GM23338 (cell line): ENCODE measurements around the gene SND1. TPM values are rescaled to one million over a fixed set of nuclear protein-coding genes. Genes with fewer than 3 reads are reported as not detected.

Experiments used
- ATAC-seq: fragments of 200-7000 bp; cut with Tn5 transposase; 3 replicates; pipeline ENCODE4 v1.9.1; 2020
- DNase-seq: peaks from one replicate; pipeline ENCODE4 v3.0.0-alpha.2; 2015; ENCODE audit warnings: low spot score
- H2AFZ ChIP-seq: fragments of 200-600 bp; sonication (generic); 2 replicates; pipeline ENCODE4 v1.8.0; 2016; ENCODE audit warnings: antibody characterized with exemption, mild to moderate bottlenecking, moderate library complexity
- H3F3A ChIP-seq: fragments of 200-600 bp; sonication (generic); replicated peaks from 2 replicates; pipeline ENCODE4 v1.8.0; 2017; ENCODE audit warnings: antibody characterized with exemption, mixed run types, low read depth
- H3K27ac ChIP-seq: fragments of 200-600 bp; sonication (generic); 2 replicates; pipeline ENCODE4 v1.6.1; 2016; ENCODE audit warnings: low read depth
- H3K27me3 ChIP-seq: fragments of 200-600 bp; sonication (generic); 2 replicates; pipeline ENCODE4 v1.8.0; 2016; ENCODE audit warnings: mild to moderate bottlenecking, mixed run types, moderate library complexity; ENCODE audit not compliant: insufficient read depth
- H3K36me3 ChIP-seq: fragments of 200-600 bp; sonication (generic); 2 replicates; pipeline ENCODE4 v1.8.0; 2016; ENCODE audit warnings: mild to moderate bottlenecking; ENCODE audit not compliant: insufficient read depth
- H3K4me1 ChIP-seq: fragments of 200-600 bp; sonication (generic); 2 replicates; pipeline ENCODE4 v1.8.0; 2016; ENCODE audit warnings: mild to moderate bottlenecking, moderate library complexity; ENCODE audit not compliant: insufficient read depth
- H3K4me2 ChIP-seq: fragments of 200-600 bp; sonication (generic); 2 replicates; pipeline ENCODE4 v1.7.1; 2017; ENCODE audit warnings: mixed run types
- H3K4me3 ChIP-seq: fragments of 200-600 bp; sonication (generic); 2 replicates; pipeline ENCODE4 v1.6.1; 2016; ENCODE audit warnings: mixed run types
- H3K79me2 ChIP-seq: fragments of 200-600 bp; sonication (generic); replicated peaks from 2 replicates; pipeline ENCODE4 v1.8.0; 2017; ENCODE audit warnings: mild to moderate bottlenecking; ENCODE audit not compliant: insufficient read depth
- H3K9me2 ChIP-seq: fragments of 200-600 bp; sonication (generic); 2 replicates; pipeline ENCODE4 v1.8.0; 2017; ENCODE audit not compliant: insufficient read depth
- H4K20me1 ChIP-seq: fragments of 200-600 bp; sonication (generic); replicated peaks from 2 replicates; pipeline ENCODE4 v1.8.0; 2017; ENCODE audit warnings: mild to moderate bottlenecking; ENCODE audit not compliant: insufficient read depth
- H3K27ac Mint-ChIP-seq: 2 replicates; pipeline ENCODE4 v1.8.0; 2020; ENCODE audit warnings: inconsistent platforms, mild to moderate bottlenecking, moderate library complexity, mixed read lengths
- H3K27me3 Mint-ChIP-seq: 3 replicates; pipeline ENCODE4 v1.8.0; 2022; ENCODE audit warnings: low read depth, mild to moderate bottlenecking, moderate library complexity, mixed read lengths, inconsistent platforms; ENCODE audit not compliant: insufficient read depth, poor library complexity
- H3K36me3 Mint-ChIP-seq: 3 replicates; pipeline ENCODE4 v1.8.0; 2021; ENCODE audit warnings: low read depth, mild to moderate bottlenecking, inconsistent platforms, moderate library complexity, mixed read lengths
- H3K4me1 Mint-ChIP-seq: 3 replicates; pipeline ENCODE4 v1.8.0; 2020; ENCODE audit warnings: mild to moderate bottlenecking, inconsistent platforms, mixed read lengths
- H3K4me3 Mint-ChIP-seq: 3 replicates; pipeline ENCODE4 v1.8.0; 2021; ENCODE audit warnings: moderate library complexity, mild to moderate bottlenecking, inconsistent platforms, mixed read lengths
- H3K9me3 Mint-ChIP-seq: 3 replicates; pipeline ENCODE4 v1.8.0; 2020; ENCODE audit warnings: moderate library complexity, mild to moderate bottlenecking, inconsistent platforms, mixed read lengths
- EZH2 ChIP-seq: fragments of 200-600 bp; sonication (generic); IDR thresholded peaks from one replicate; pipeline ENCODE4 v1.8.0; 2017; ENCODE audit warnings: antibody characterized with exemption, mild to moderate bottlenecking, low read depth; ENCODE audit not compliant: unreplicated experiment
- EZH2phosphoT487 ChIP-seq: fragments of 200-600 bp; sonication (generic); IDR thresholded peaks from one replicate; pipeline ENCODE4 v1.8.1; 2018; ENCODE audit warnings: antibody characterized with exemption; ENCODE audit not compliant: unreplicated experiment
- JUNB ChIP-seq: IDR thresholded peaks from one replicate; pipeline ENCODE4 v1.6.1; 2016; ENCODE audit warnings: antibody characterized with exemption; ENCODE audit not compliant: unreplicated experiment
- NANOG ChIP-seq: IDR thresholded peaks from 2 replicates; pipeline ENCODE4 v1.6.1; 2016; ENCODE audit warnings: antibody characterized with exemption, borderline replicate concordance
- POLR2AphosphoS5 ChIP-seq: IDR thresholded peaks from 2 replicates; pipeline ENCODE4 v1.6.1; 2016; ENCODE audit warnings: antibody characterized with exemption, low read depth
- polyA plus RNA-seq: library from polyadenylated mRNA; unstranded; fragments of >200 nt; fragmentation: Nextera tagmentation; extraction: Ambion mirVana; gene quantifications from 2 replicates; pipeline ENCODE4 v1.2.1, GENCODE V29; 2016
- total RNA-seq: library from RNA; depleted of rRNA; stranded (reverse); fragments of >200 nt; shearing (Covaris generic); gene quantifications from 2 replicates; pipeline ENCODE4 v1.2.3, GENCODE V29; 2014
- TF ChIP-seq, protein P1 (sequence below): fragments of 250-450 bp; sonication (Bioruptor Pico); IDR thresholded peaks from 2 replicates; pipeline ENCODE4 v1.5.0; 2020; ENCODE audit warnings: mild to moderate bottlenecking, moderate library complexity
- TF ChIP-seq, protein P2 (sequence below): IDR thresholded peaks from 2 replicates; pipeline ENCODE4 v1.6.1; 2016; ENCODE audit warnings: antibody characterized with exemption

The SND1 gene
- total and polyA plus RNA-seq, 2 experiments from 2014 or later, result 107 to 254 TPM

DNA sequence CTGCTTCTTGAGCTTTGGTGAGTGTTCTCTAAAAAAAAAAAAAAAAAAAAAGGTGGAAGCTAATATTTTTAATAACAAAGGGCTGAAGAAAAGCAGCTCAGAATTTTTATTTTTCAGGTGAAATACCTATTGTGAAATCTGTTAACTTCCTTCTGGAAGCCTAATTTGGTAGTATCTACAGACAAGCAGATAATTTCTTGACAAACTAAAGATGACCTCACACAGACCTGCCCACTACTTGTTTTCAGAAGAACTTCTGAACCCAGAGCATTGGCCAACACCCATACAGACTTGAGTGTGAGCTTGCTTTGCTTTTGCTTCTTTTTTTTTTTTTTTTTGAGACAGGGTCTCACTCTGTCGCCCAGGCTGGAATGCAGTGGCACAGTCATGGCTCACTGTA lies 348.1 kb downstream of the SND1 start:
- H3K36me3 Mint-ChIP-seq, result no peaks in the 10 kb centered on the region
- H3K4me3 Mint-ChIP-seq, result no peak overlapping the region
- H3K9me3 Mint-ChIP-seq, result no peaks in the 10 kb centered on the region
- H3F3A ChIP-seq, result no peaks in the 10 kb centered on the region
- peaks cover 18% of the 10 kb centered on the region for H4K20me1 ChIP-seq
- H3K4me1 Mint-ChIP-seq, result peaks cover 35% of the 10 kb centered on the region
- TF ChIP-seq NANOG, result no peak
- TF ChIP-seq, protein P1, sequence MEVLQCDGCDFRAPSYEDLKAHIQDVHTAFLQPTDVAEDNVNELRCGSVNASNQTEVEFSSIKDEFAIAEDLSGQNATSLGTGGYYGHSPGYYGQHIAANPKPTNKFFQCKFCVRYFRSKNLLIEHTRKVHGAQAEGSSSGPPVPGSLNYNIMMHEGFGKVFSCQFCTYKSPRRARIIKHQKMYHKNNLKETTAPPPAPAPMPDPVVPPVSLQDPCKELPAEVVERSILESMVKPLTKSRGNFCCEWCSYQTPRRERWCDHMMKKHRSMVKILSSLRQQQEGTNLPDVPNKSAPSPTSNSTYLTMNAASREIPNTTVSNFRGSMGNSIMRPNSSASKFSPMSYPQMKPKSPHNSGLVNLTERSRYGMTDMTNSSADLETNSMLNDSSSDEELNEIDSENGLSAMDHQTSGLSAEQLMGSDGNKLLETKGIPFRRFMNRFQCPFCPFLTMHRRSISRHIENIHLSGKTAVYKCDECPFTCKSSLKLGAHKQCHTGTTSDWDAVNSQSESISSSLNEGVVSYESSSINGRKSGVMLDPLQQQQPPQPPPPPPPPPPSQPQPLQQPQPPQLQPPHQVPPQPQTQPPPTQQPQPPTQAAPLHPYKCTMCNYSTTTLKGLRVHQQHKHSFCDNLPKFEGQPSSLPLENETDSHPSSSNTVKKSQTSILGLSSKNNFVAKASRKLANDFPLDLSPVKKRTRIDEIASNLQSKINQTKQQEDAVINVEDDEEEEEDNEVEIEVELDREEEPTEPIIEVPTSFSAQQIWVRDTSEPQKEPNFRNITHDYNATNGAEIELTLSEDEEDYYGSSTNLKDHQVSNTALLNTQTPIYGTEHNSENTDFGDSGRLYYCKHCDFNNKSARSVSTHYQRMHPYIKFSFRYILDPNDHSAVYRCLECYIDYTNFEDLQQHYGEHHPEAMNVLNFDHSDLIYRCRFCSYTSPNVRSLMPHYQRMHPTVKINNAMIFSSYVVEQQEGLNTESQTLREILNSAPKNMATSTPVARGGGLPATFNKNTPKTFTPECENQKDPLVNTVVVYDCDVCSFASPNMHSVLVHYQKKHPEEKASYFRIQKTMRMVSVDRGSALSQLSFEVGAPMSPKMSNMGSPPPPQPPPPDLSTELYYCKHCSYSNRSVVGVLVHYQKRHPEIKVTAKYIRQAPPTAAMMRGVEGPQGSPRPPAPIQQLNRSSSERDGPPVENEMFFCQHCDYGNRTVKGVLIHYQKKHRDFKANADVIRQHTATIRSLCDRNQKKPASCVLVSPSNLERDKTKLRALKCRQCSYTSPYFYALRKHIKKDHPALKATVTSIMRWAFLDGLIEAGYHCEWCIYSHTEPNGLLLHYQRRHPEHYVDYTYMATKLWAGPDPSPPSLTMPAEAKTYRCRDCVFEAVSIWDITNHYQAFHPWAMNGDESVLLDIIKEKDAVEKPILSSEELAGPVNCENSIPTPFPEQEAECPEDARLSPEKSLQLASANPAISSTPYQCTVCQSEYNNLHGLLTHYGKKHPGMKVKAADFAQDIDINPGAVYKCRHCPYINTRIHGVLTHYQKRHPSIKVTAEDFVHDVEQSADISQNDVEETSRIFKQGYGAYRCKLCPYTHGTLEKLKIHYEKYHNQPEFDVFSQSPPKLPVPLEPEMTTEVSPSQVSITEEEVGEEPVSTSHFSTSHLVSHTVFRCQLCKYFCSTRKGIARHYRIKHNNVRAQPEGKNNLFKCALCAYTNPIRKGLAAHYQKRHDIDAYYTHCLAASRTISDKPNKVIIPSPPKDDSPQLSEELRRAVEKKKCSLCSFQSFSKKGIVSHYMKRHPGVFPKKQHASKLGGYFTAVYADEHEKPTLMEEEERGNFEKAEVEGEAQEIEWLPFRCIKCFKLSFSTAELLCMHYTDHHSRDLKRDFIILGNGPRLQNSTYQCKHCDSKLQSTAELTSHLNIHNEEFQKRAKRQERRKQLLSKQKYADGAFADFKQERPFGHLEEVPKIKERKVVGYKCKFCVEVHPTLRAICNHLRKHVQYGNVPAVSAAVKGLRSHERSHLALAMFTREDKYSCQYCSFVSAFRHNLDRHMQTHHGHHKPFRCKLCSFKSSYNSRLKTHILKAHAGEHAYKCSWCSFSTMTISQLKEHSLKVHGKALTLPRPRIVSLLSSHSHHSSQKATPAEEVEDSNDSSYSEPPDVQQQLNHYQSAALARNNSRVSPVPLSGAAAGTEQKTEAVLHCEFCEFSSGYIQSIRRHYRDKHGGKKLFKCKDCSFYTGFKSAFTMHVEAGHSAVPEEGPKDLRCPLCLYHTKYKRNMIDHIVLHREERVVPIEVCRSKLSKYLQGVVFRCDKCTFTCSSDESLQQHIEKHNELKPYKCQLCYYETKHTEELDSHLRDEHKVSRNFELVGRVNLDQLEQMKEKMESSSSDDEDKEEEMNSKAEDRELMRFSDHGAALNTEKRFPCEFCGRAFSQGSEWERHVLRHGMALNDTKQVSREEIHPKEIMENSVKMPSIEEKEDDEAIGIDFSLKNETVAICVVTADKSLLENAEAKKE (CRISPR knock-in tag), result no peak
- TF ChIP-seq EZH2phosphoT487, result no peak
- TF ChIP-seq, protein P2, sequence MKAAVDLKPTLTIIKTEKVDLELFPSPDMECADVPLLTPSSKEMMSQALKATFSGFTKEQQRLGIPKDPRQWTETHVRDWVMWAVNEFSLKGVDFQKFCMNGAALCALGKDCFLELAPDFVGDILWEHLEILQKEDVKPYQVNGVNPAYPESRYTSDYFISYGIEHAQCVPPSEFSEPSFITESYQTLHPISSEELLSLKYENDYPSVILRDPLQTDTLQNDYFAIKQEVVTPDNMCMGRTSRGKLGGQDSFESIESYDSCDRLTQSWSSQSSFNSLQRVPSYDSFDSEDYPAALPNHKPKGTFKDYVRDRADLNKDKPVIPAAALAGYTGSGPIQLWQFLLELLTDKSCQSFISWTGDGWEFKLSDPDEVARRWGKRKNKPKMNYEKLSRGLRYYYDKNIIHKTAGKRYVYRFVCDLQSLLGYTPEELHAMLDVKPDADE, result no peak
- TF ChIP-seq POLR2AphosphoS5, result no peak
- TF ChIP-seq JUNB, result no peak
- TF ChIP-seq EZH2, result no peak
- no peak overlapping the region for H3K27ac ChIP-seq
- no peaks in the 10 kb centered on the region for H3K27me3 ChIP-seq
- H2AFZ ChIP-seq, result no peak overlapping the region
- H3K9me2 ChIP-seq, result peaks cover 6% of the 10 kb centered on the region; the same call in 1 of the 2 replicates
- peaks cover 10% of the 10 kb centered on the region for H3K79me2 ChIP-seq
- no peak overlapping the region for H3K27ac Mint-ChIP-seq
- H3K36me3 ChIP-seq, result no peaks in the 10 kb centered on the region; the same call in 1 of the 2 replicates
- no peak for DNase-seq
- no peak for ATAC-seq
- peaks cover 2% of the 10 kb centered on the region for H3K27me3 Mint-ChIP-seq
- no peak overlapping the region for H3K4me3 ChIP-seq
- H3K4me1 ChIP-seq, result peaks cover 17% of the 10 kb centered on the region
- no peak overlapping the region for H3K4me2 ChIP-seq
